Measurements from ENCODE around the gene HCAR1. TPM values are rescaled to one million over a fixed set of nuclear protein-coding genes. Genes with fewer than 3 reads are reported as not detected.
"Not testable (repeated sequence)": the region's sequence is repeated elsewhere in the genome, so short reads cannot be mapped to it uniquely, and the experiment has no call there.

HCAR1 gene
- total and polyA plus RNA-seq, 2 experiments from 2014 or later: not detected

GRCh38 chr12:122700038-122700710 is 30.5 kb downstream of the HCAR1 start:
- DNase-seq; H3F3A ChIP-seq (ENCODE audit: insufficient read depth); H3K4me1 ChIP-seq (ENCODE audit: insufficient read depth); H3K9me2 ChIP-seq (ENCODE audit: insufficient read depth); H3K4me2 ChIP-seq (ENCODE audit: unreplicated experiment); in situ Hi-C loops (cut with MboI); H3K4me3 ChIP-seq; H2AFZ ChIP-seq; H3K27me3 ChIP-seq (replicated peaks; ENCODE audit: insufficient read depth); H3K9me3 ChIP-seq (ENCODE audit: low read depth); H3K9ac ChIP-seq; H3K36me3 ChIP-seq (ENCODE audit: low read depth); H3K79me2 ChIP-seq (ENCODE audit: insufficient read depth); H4K20me1 ChIP-seq (ENCODE audit: insufficient read depth); H3K27ac ChIP-seq: not testable (repeated sequence)
- 0% methylated on average over 1 of the region's 9 CpGs; no CpG with 5 or more reads in 1 of the 2 experiments for WGBS, 2 experiments (ENCODE audit: low coverage in 1 of 2, low lambda C conversion rate in 2 of 2, missing lambda C conversion rate in 2 of 2)

- in situ Hi-C loops (cut with MboI); H3F3A ChIP-seq (ENCODE audit: insufficient read depth); H4K20me1 ChIP-seq (ENCODE audit: insufficient read depth): not testable (repeated sequence)
These were observed 33.7 kb downstream of the HCAR1 start for GRCh38 chr12:122696922-122697321.

GRCh38 chr12:122691566-122691965 is 39.1 kb downstream of the HCAR1 start:
- no peaks in the 10 kb centered on the region for H3K36me3 ChIP-seq (ENCODE audit: low read depth)
- no peaks in the 10 kb centered on the region for H3F3A ChIP-seq (ENCODE audit: insufficient read depth)
- no peaks in the 10 kb centered on the region for H4K20me1 ChIP-seq (ENCODE audit: insufficient read depth)
- WGBS, 2 experiments (ENCODE audit: low coverage in 1 of 2, low lambda C conversion rate in 2 of 2, missing lambda C conversion rate in 2 of 2): 92 to 96% methylated on average over 3 of the region's 3 CpGs
- no peak overlapping the region for H2AFZ ChIP-seq
- no peaks in the 10 kb centered on the region for H3K4me1 ChIP-seq (ENCODE audit: insufficient read depth)
- TF ChIP-seq EZH2phosphoT487 (IDR thresholded peaks at IDR 0.05; ENCODE audit: insufficient read depth, low read depth) (no peak), EZH2 (IDR thresholded peaks at IDR 0.05; ENCODE audit: insufficient read depth, poor library complexity, severe bottlenecking) (no peak)
- H3K9me2 ChIP-seq (ENCODE audit: insufficient read depth): no peaks in the 10 kb centered on the region
- no peak overlapping the region for H3K27ac ChIP-seq
- H3K79me2 ChIP-seq (ENCODE audit: insufficient read depth): no peaks in the 10 kb centered on the region
- no peak overlapping the region for H3K4me2 ChIP-seq (ENCODE audit: unreplicated experiment)
- H3K9me3 ChIP-seq (ENCODE audit: low read depth): no peaks in the 10 kb centered on the region
- no peaks in the 10 kb centered on the region for H3K27me3 ChIP-seq (replicated peaks; ENCODE audit: insufficient read depth)
- no peak overlapping the region for H3K9ac ChIP-seq
- DNase-seq: no peak
- H3K4me3 ChIP-seq: no peak overlapping the region
- in situ Hi-C loops (cut with MboI): no loop called here

More at GRCh38 chr12:122696922-122697321, 33.7 kb downstream of the HCAR1 start:
- not testable (repeated sequence) for H3K79me2 ChIP-seq (ENCODE audit: insufficient read depth); H3K9ac ChIP-seq; H3K9me2 ChIP-seq (ENCODE audit: insufficient read depth); H3K27me3 ChIP-seq (replicated peaks; ENCODE audit: insufficient read depth); H2AFZ ChIP-seq; H3K4me3 ChIP-seq; H3K4me2 ChIP-seq (ENCODE audit: unreplicated experiment); DNase-seq; H3K27ac ChIP-seq; H3K9me3 ChIP-seq (ENCODE audit: low read depth); H3K36me3 ChIP-seq (ENCODE audit: low read depth); H3K4me1 ChIP-seq (ENCODE audit: insufficient read depth)
- WGBS, 2 experiments (ENCODE audit: low coverage in 1 of 2, low lambda C conversion rate in 2 of 2, missing lambda C conversion rate in 2 of 2): 95 to 97% methylated on average over 2 of the region's 2 CpGs

- Histone ChIP-seq H3K9ac (no peak overlapping the region), H3K4me3 (no peak overlapping the region), H3F3A (ENCODE audit: insufficient read depth) (no peaks in the 10 kb centered on the region), H4K20me1 (ENCODE audit: insufficient read depth) (no peaks in the 10 kb centered on the region), H3K27ac (no peak overlapping the region), H3K9me3 (ENCODE audit: low read depth) (no peaks in the 10 kb centered on the region), H2AFZ (no peak overlapping the region), H3K79me2 (ENCODE audit: insufficient read depth) (no peaks in the 10 kb centered on the region), H3K4me1 (ENCODE audit: insufficient read depth) (no peaks in the 10 kb centered on the region), H3K36me3 (ENCODE audit: low read depth) (no peaks in the 10 kb centered on the region), H3K27me3 (replicated peaks; ENCODE audit: insufficient read depth) (no peaks in the 10 kb centered on the region), H3K9me2 (ENCODE audit: insufficient read depth) (no peaks in the 10 kb centered on the region), H3K4me2 (ENCODE audit: unreplicated experiment) (no peak overlapping the region)
- DNase-seq: no peak
- in situ Hi-C loops (cut with MboI): no loop called here
- no peak for TF ChIP-seq EZH2phosphoT487 (IDR thresholded peaks at IDR 0.05; ENCODE audit: insufficient read depth, low read depth)
- no peak for TF ChIP-seq EZH2 (IDR thresholded peaks at IDR 0.05; ENCODE audit: insufficient read depth, poor library complexity, severe bottlenecking)
- 94 to 98% methylated on average over 3 of the region's 3 CpGs for WGBS, 2 experiments (ENCODE audit: low coverage in 1 of 2, low lambda C conversion rate in 2 of 2, missing lambda C conversion rate in 2 of 2)
These were observed 42.4 kb downstream of the HCAR1 start for GRCh38 chr12:122688291-122688690.

GRCh38 chr12:122687086-122687485 is 43.6 kb downstream of the HCAR1 start:
- Histone ChIP-seq H3K27ac (no peak overlapping the region), H3K4me1 (ENCODE audit: insufficient read depth) (no peaks in the 10 kb centered on the region), H3K79me2 (ENCODE audit: insufficient read depth) (no peaks in the 10 kb centered on the region), H3K9ac (no peak overlapping the region), H2AFZ (no peak overlapping the region), H3K36me3 (ENCODE audit: low read depth) (no peaks in the 10 kb centered on the region), H3K4me2 (ENCODE audit: unreplicated experiment) (no peak overlapping the region), H3K4me3 (no peak overlapping the region), H3K27me3 (replicated peaks; ENCODE audit: insufficient read depth) (no peaks in the 10 kb centered on the region), H3K9me2 (ENCODE audit: insufficient read depth) (no peaks in the 10 kb centered on the region), H3K9me3 (ENCODE audit: low read depth) (no peaks in the 10 kb centered on the region), H4K20me1 (ENCODE audit: insufficient read depth) (no peaks in the 10 kb centered on the region), H3F3A (ENCODE audit: insufficient read depth) (no peaks in the 10 kb centered on the region)
- DNase-seq: no peak
- in situ Hi-C loops (cut with MboI): no loop called here
- TF ChIP-seq EZH2 (IDR thresholded peaks at IDR 0.05; ENCODE audit: insufficient read depth, poor library complexity, severe bottlenecking): no peak
- TF ChIP-seq EZH2phosphoT487 (IDR thresholded peaks at IDR 0.05; ENCODE audit: insufficient read depth, low read depth): no peak
- WGBS, 2 experiments (ENCODE audit: low coverage in 1 of 2, low lambda C conversion rate in 2 of 2, missing lambda C conversion rate in 2 of 2): 81 to 88% methylated on average over 5 of the region's 5 CpGs

All from GM23248 (cell line).